Thoracic aorta endothelial cell (primary cell): ENCODE results near the gene TLX1. TPM values are rescaled to one million over a fixed set of nuclear protein-coding genes. Genes with fewer than 3 reads are reported as not detected.

Experiments used
- total RNA-seq: library from RNA; depleted of rRNA; stranded (reverse); fragments of >200 nt; gene quantifications from 2 replicates; pipeline ENCODE4 v1.2.3, GENCODE V29; 2012

The TLX1 gene
- total RNA-seq, result 0.40 TPM in 1 of 2 replicates, not detected in the other

GRCh38 chr10:101130984-101131961 lies at the start of gene TLX1:
TSS of gene TLX1 (plus strand) at chr10:101131300. CDS start at chr10:101131542, 242 bp downstream.

Other genes with a start within 250 kb of the TLX1 start
- gene SLF2, start 218.3 kb upstream of the TLX1 start, total RNA-seq, result 39.2 and 41.2 TPM in 2 replicates
- 1.5 and 1.6 TPM in 2 replicates for gene SEMA4G, start 161.8 kb upstream of the TLX1 start, total RNA-seq
- 45.1 and 48.6 TPM in 2 replicates for gene MRPL43, start 143.8 kb upstream of the TLX1 start, total RNA-seq
- 7.6 and 9.2 TPM in 2 replicates for gene TWNK, start 143.8 kb upstream of the TLX1 start, total RNA-seq
- gene LZTS2, start 131.5 kb upstream of the TLX1 start, total RNA-seq, result 38.6 and 52.3 TPM in 2 replicates
- gene PDZD7, start 100.2 kb upstream of the TLX1 start, total RNA-seq, result 0.50 and 0.53 TPM in 2 replicates
- gene SFXN3, start 100.1 kb upstream of the TLX1 start, total RNA-seq, result 73.4 and 84.9 TPM in 2 replicates
- 2.4 and 2.9 TPM in 2 replicates for gene KAZALD1, start 69.3 kb upstream of the TLX1 start, total RNA-seq
- gene LBX1, start 98.2 kb downstream of the TLX1 start, total RNA-seq, result not detected in 2 replicates
- gene BTRC, start 222.9 kb downstream of the TLX1 start, total RNA-seq, result 16.4 and 16.8 TPM in 2 replicates